ENCODE measurements around the gene PNLIPRP1.

Gene PNLIPRP1

DNA sequence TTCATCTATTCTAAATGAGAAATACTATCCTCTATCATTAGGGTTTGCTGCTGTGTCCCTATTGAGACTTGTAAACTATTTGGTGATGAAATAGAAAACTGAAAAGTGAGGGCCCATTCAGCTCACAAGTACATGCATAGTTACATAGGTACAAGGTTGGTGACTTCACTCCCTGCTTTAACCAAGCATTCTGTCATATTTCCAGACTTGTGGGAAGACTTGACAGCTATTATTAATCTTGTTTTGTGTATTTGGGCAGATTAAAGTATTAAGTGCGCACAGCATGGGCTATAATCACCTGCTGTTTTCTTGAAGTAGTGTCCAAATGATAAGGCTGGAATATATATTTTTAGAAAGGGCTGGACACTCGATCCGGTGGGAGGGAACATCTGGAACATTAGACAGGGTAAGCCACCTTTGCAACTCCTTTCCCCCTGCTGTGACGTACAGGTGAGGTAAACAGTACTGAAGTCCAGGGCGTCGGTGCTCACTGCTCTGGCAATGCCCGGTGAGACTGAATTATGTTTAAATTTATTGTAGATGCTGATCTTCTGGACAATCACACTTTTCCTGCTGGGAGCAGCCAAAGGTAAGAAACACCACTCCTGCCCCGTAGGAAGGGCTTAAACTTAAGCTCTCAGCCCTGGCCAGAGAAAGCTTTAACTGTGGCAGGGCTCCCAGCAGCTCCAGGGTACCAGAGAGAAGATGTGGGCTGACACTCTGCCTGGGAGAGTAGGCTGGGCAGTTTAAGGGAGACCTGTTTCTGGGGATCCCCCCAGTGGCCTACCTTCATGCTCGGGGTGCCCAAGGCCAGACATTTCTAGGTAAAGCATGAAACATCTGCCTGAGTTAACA, at the start of gene PNLIPRP1:
PNLIPRP1 (plus strand) TSS at position 370 of the 855 bp plus-strand sequence; CDS start at position 541, 171 bp downstream.
- no peak within 1 kb of the TSS for H3K27ac ChIP-seq
- TF ChIP-seq CTCF (conservative IDR thresholded peaks at IDR 0.05) (no peak), ZFX (IDR thresholded peaks at IDR 0.05) (no peak)

GRCh38 chr10:116542007-116542677, 48.6 kb upstream of the PNLIPRP1 start:
- no peak overlapping the region for H3K27ac ChIP-seq
- no peak for TF ChIP-seq ZFX (IDR thresholded peaks at IDR 0.05)
- TF ChIP-seq CTCF (conservative IDR thresholded peaks at IDR 0.05) = no peak

- TF ChIP-seq ZFX (IDR thresholded peaks at IDR 0.05) (no peak), CTCF (conservative IDR thresholded peaks at IDR 0.05) (no peak)
Measured at GRCh38 chr10:116545122-116545521, 45.6 kb upstream of the PNLIPRP1 start.

GRCh38 chr10:116545756-116546155, 45.0 kb upstream of the PNLIPRP1 start, which contains the start of gene PNLIP:
Gene PNLIP (plus strand): TSS chr10:116545931. CDS start chr10:116546093, 162 bp downstream.
- TF ChIP-seq ZFX (IDR thresholded peaks at IDR 0.05) (no peak), CTCF (conservative IDR thresholded peaks at IDR 0.05) (no peak)
- no peak within 1 kb of the TSS for H3K27ac ChIP-seq

More at GRCh38 chr10:116545122-116545521, 45.6 kb upstream of the PNLIPRP1 start:
- no peak overlapping the region for H3K27ac ChIP-seq

DNA sequence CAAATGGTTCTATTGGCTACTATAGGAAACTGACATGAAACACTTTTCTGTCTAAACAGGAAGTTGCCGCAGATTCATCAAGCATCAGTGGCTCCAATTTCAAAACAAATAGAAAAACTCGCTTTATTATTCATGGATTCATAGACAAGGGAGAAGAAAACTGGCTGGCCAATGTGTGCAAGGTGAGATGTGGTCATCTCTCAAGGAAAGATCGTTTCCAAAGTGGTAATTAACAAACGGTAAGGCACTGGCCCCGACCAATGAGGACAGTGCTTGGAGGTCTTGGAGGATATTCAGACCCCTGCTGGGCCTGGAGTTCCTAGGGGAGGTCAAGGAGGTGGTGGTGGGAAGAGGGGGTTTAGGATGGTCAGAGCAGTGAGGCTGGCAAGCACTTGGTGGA, 42.5 kb upstream of the PNLIPRP1 start:
- no peak for TF ChIP-seq ZFX (IDR thresholded peaks at IDR 0.05)
- no peak for TF ChIP-seq CTCF (conservative IDR thresholded peaks at IDR 0.05)
- H3K27ac ChIP-seq = no peak overlapping the region

DNA sequence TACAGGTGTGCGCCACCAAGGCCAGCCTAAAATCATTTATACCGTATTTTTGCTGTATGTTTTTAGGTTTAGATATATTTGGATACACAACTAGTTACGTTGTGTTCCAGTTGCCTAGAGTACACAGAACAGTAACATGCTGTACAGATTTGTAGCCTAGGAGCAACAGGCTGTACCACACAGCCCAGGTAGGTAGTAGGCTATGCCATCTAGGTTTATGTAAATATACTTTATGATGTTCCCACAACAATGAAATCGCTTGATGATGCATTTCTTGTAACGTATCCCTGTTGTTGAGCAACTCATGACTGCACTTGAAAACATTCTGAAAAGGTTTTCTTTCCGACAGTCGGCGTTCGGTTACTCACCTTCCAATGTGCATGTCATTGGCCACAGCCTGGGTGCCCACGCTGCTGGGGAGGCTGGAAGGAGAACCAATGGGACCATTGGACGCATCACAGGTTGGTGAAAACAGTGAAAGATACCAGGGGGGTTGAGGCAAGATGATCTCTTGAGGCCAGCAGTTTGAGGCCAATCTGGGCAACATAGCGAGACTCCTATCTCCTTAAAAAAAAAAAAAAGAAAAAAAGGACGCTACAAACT, 37.3 kb upstream of the PNLIPRP1 start:
- TF ChIP-seq CTCF (conservative IDR thresholded peaks at IDR 0.05) = no peak
- no peak for TF ChIP-seq ZFX (IDR thresholded peaks at IDR 0.05)
- H3K27ac ChIP-seq = no peak overlapping the region
